Smooth muscle cell (in vitro differentiated cells): ENCODE measurements around the gene SCAPER. TPM values are rescaled to one million over a fixed set of nuclear protein-coding genes. Genes with fewer than 3 reads are reported as not detected.
"Not testable (repeated sequence)": the region's sequence is repeated elsewhere in the genome, so short reads cannot be mapped to it uniquely, and the experiment has no call there.

ENCODE experiments used
- DNase-seq: peaks from one replicate; lab custom pipeline; 2025; ENCODE audit not compliant: unreplicated experiment; lab: John Stamatoyannopoulos, UW
- H2AFZ ChIP-seq: fragments of 200-600 bp; sonication (generic); 2 replicates; pipeline ENCODE4 v1.6.0; 2016; ENCODE audit warnings: antibody characterized with exemption, low read depth, mild to moderate bottlenecking
- H3F3A ChIP-seq: fragments of 200-600 bp; sonication (generic); 2 replicates; pipeline ENCODE4 v1.6.0; 2017; ENCODE audit warnings: antibody characterized with exemption, low read depth
- H3K27ac ChIP-seq: fragments of 200-600 bp; sonication (generic); 2 replicates; pipeline ENCODE4 v1.5.1; 2016; ENCODE audit warnings: low read depth, mild to moderate bottlenecking
- H3K27me3 ChIP-seq: fragments of 200-600 bp; sonication (generic); 2 replicates; pipeline ENCODE4 v1.6.1; 2016; ENCODE audit warnings: low read depth, mild to moderate bottlenecking
- H3K36me3 ChIP-seq: fragments of 200-600 bp; sonication (generic); 2 replicates; pipeline ENCODE4 v1.5.1; 2016; ENCODE audit warnings: low read depth
- H3K4me1 ChIP-seq: fragments of 200-600 bp; sonication (generic); 2 replicates; pipeline ENCODE4 v1.5.1; 2016; ENCODE audit warnings: low read depth
- H3K4me2 ChIP-seq: fragments of 200-600 bp; sonication (generic); 2 replicates; pipeline ENCODE4 v1.6.0; 2016; ENCODE audit warnings: mild to moderate bottlenecking
- H3K4me3 ChIP-seq: fragments of 200-600 bp; sonication (generic); 2 replicates; pipeline ENCODE4 v1.5.1; 2016; ENCODE audit warnings: mild to moderate bottlenecking
- H3K79me2 ChIP-seq: fragments of 200-600 bp; sonication (generic); 2 replicates; pipeline ENCODE4 v1.6.0; 2016; ENCODE audit warnings: low read depth, mild to moderate bottlenecking
- H3K9ac ChIP-seq: fragments of 200-600 bp; sonication (generic); 2 replicates; pipeline ENCODE4 v1.6.0; 2016; ENCODE audit warnings: low read depth
- H3K9me3 ChIP-seq: fragments of 200-600 bp; sonication (generic); replicated peaks from 2 replicates; pipeline ENCODE4 v1.5.1; 2016; ENCODE audit warnings: low read depth
- H4K20me1 ChIP-seq: fragments of 200-600 bp; sonication (generic); 2 replicates; pipeline ENCODE4 v1.6.0; 2016; ENCODE audit warnings: low read depth
- CTCF ChIP-seq: fragments of 200-600 bp; sonication (generic); IDR thresholded peaks from 2 replicates; pipeline ENCODE4 v1.5.1; 2017; ENCODE audit warnings: borderline replicate concordance, mild to moderate bottlenecking, antibody characterized with exemption; ENCODE audit not compliant: insufficient read depth, poor library complexity, severe bottlenecking
- WGBS: methylation state at CpG from one replicate; pipeline ENCODE4 v1.1.7; 2016; ENCODE audit warnings: low lambda C conversion rate; 5-methylcytosine and 5-hydroxymethylcytosine counted together
- polyA plus RNA-seq: library from polyadenylated mRNA; unstranded; fragments of >200 nt; fragmentation: Nextera tagmentation; extraction: Ambion mirVana; gene quantifications from 2 replicates; pipeline ENCODE4 v1.2.1, GENCODE V29; 2016
- total RNA-seq: library from RNA; depleted of rRNA; stranded (reverse); fragments of >200 nt; gene quantifications from 2 replicates; pipeline ENCODE4 v1.2.3, GENCODE V29; 2014

Gene SCAPER
- total and polyA plus RNA-seq, 2 experiments from 2014 or later, result 6.6 to 34.3 TPM

- H3K79me2 ChIP-seq, result no peaks in the 10 kb centered on the region
- no peak overlapping the region for H3K4me2 ChIP-seq
- H3K36me3 ChIP-seq, result no peaks in the 10 kb centered on the region
- no peak for DNase-seq
- WGBS, result 87% methylated on average over 1 of the region's 1 CpG
- no peak overlapping the region for H2AFZ ChIP-seq
- H3K27me3 ChIP-seq, result no peaks in the 10 kb centered on the region
- peaks cover 14% of the 10 kb centered on the region for H3K4me1 ChIP-seq
- H3K27ac ChIP-seq, result no peak overlapping the region
- H3K9me3 ChIP-seq, result no peaks in the 10 kb centered on the region
- no peaks in the 10 kb centered on the region for H3F3A ChIP-seq
- TF ChIP-seq CTCF, result no peak
- no peak overlapping the region for H3K9ac ChIP-seq
- H4K20me1 ChIP-seq, result no peaks in the 10 kb centered on the region
- H3K4me3 ChIP-seq, result no peak overlapping the region
These were observed 472.5 kb downstream of the SCAPER start for GRCh38 chr15:76432604-76433003.

DNA sequence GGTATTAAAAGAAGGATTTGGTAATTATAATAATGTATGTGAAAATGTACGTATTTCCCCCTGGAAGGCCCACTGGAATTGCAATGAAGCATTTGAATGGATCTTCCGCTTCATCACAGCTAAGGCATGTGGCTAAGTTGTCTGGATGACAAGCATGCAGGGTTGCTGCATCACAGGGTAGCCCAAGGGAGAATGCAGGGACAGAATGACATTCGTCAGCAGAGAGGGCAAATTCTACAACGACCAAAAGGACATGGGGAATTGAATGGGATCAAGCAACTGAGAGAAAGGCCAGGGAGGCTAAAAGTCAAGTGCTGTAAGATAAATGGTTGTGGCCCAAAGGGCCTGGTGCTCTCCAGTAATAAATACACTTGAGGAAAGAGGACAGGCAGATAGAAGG is 473.2 kb downstream of the SCAPER start:
- DNase-seq, result no peak
- Histone ChIP-seq H3K4me1 (peaks cover 14% of the 10 kb centered on the region), H4K20me1 (no peaks in the 10 kb centered on the region), H3K9me3 (no peaks in the 10 kb centered on the region), H3K4me3 (no peak overlapping the region), H3K36me3 (no peaks in the 10 kb centered on the region), H3K27ac (no peak overlapping the region), H2AFZ (no peak overlapping the region), H3K9ac (no peak overlapping the region), H3K27me3 (no peaks in the 10 kb centered on the region), H3K4me2 (no peak overlapping the region), H3F3A (no peaks in the 10 kb centered on the region), H3K79me2 (no peaks in the 10 kb centered on the region)
- TF ChIP-seq CTCF, result no peak
- 45% methylated on average over 4 of the region's 4 CpGs for WGBS

DNA sequence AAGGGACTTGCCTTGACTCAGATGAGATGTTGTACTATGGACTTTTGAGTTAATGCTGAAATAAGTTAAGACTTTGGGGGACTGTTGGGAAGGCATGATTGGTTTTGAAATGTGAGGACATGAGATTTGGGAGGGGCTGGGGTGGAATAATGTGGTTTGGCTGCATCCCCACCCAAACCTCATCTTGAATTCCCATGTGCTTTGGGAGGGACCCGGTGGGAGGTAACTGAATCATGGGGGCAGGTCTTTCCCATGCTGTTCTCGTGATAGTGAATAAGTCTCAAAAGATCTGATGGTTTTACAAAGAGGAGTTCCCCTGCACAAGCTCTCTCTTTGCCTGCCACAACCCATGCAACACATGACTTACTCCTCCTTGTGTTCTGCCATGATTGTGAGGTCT is 474.4 kb downstream of the SCAPER start:
- not testable (repeated sequence) for H3K27me3 ChIP-seq, H3K27ac ChIP-seq, H3F3A ChIP-seq, H2AFZ ChIP-seq, H3K4me3 ChIP-seq, H4K20me1 ChIP-seq, H3K79me2 ChIP-seq, H3K4me2 ChIP-seq, H3K9ac ChIP-seq, H3K9me3 ChIP-seq, DNase-seq, H3K36me3 ChIP-seq
- peaks cover 14% of the 10 kb centered on the region for H3K4me1 ChIP-seq
- WGBS, result 92% methylated on average over 2 of the region's 2 CpGs

GRCh38 chr15:76429661-76430060 is 475.5 kb downstream of the SCAPER start:
- no peak overlapping the region for H3K9ac ChIP-seq
- H3K4me1 ChIP-seq, result peaks cover 14% of the 10 kb centered on the region
- TF ChIP-seq CTCF, result no peak
- H3F3A ChIP-seq, result no peaks in the 10 kb centered on the region
- H3K4me2 ChIP-seq, result no peak overlapping the region
- WGBS, result 91% methylated on average over 4 of the region's 4 CpGs
- H4K20me1 ChIP-seq, result no peaks in the 10 kb centered on the region
- H3K4me3 ChIP-seq, result no peak overlapping the region
- no peaks in the 10 kb centered on the region for H3K27me3 ChIP-seq
- DNase-seq, result no peak
- no peaks in the 10 kb centered on the region for H3K79me2 ChIP-seq
- no peaks in the 10 kb centered on the region for H3K9me3 ChIP-seq
- H3K27ac ChIP-seq, result no peak overlapping the region
- H3K36me3 ChIP-seq, result no peaks in the 10 kb centered on the region
- no peak overlapping the region for H2AFZ ChIP-seq
